ENCODE data around the gene SFT2D3.
A peak's percentile ranks its signal among the peaks of the same experiment; 100 is the strongest.

Gene SFT2D3

GRCh38 chr2:127701193-127701650, at the start of gene SFT2D3:
Gene SFT2D3 (plus strand): TSS chr2:127701497. CDS start chr2:127701529, 32 bp downstream.
- peak; percentile 77 for DNase-seq (ENCODE audit: low read depth)

- no peak for DNase-seq (ENCODE audit: low read depth)
These were observed 49.2 kb upstream of the SFT2D3 start for GRCh38 chr2:127651971-127652550.

GRCh38 chr2:127652786-127653357, 48.4 kb upstream of the SFT2D3 start:
- no peak for DNase-seq (ENCODE audit: low read depth)

- no peak for DNase-seq (ENCODE audit: low read depth)
These were observed 47.7 kb upstream of the SFT2D3 start for GRCh38 chr2:127653421-127654083.

- no peak for DNase-seq (ENCODE audit: low read depth)
These were observed 47.0 kb upstream of the SFT2D3 start for GRCh38 chr2:127654084-127654837.

GRCh38 chr2:127654838-127655175, 46.5 kb upstream of the SFT2D3 start:
- DNase-seq (ENCODE audit: low read depth), result no peak

- DNase-seq (ENCODE audit: low read depth), result no peak
These were observed 45.9 kb upstream of the SFT2D3 start for GRCh38 chr2:127655209-127656073.

GRCh38 chr2:127656569-127657231, 44.6 kb upstream of the SFT2D3 start:
- DNase-seq (ENCODE audit: low read depth), result no peak

- DNase-seq (ENCODE audit: low read depth), result no peak
These were observed 44.1 kb upstream of the SFT2D3 start for GRCh38 chr2:127657232-127657595.

- DNase-seq (ENCODE audit: low read depth), result no peak
These were observed 43.2 kb upstream of the SFT2D3 start for GRCh38 chr2:127658146-127658545.

- no peak for DNase-seq (ENCODE audit: low read depth)
These were observed 42.5 kb upstream of the SFT2D3 start for GRCh38 chr2:127658641-127659407.

- no peak for DNase-seq (ENCODE audit: low read depth)
These were observed 41.6 kb upstream of the SFT2D3 start for GRCh38 chr2:127659408-127660290.

GRCh38 chr2:127660291-127660578, 41.1 kb upstream of the SFT2D3 start:
- no peak for DNase-seq (ENCODE audit: low read depth)

GRCh38 chr2:127661072-127661649, 40.1 kb upstream of the SFT2D3 start:
- DNase-seq (ENCODE audit: low read depth), result no peak

- DNase-seq (ENCODE audit: low read depth), result no peak
These were observed 39.3 kb upstream of the SFT2D3 start for GRCh38 chr2:127661949-127662510.

- DNase-seq (ENCODE audit: low read depth), result no peak
These were observed 38.2 kb upstream of the SFT2D3 start for GRCh38 chr2:127662937-127663565.

- DNase-seq (ENCODE audit: low read depth), result no peak
These were observed 37.7 kb upstream of the SFT2D3 start for GRCh38 chr2:127663566-127664064.

All from CMK (cell line).